ENCODE data around the gene TRPM4.
A peak's percentile ranks its signal among the peaks of the same experiment; 100 is the strongest.
"Not testable (repeated sequence)": the region's sequence is repeated elsewhere in the genome, so short reads cannot be mapped to it uniquely, and the experiment has no call there.

Gene TRPM4

GRCh38 chr19:49157445-49158224 is at the start of gene TRPM4:
Gene TRPM4, plus strand, starts transcription at chr19:49157792. Its CDS starts 75 bp downstream, at chr19:49157867.
- DNase-seq (ENCODE audit: low read depth in 2 of 2) = peak in 1 of 2 donors; percentile 26

GRCh38 chr19:49109051-49109450 is 48.5 kb upstream of the TRPM4 start:
- DNase-seq (ENCODE audit: low read depth in 2 of 2) = no peak

- no peak for DNase-seq (ENCODE audit: low read depth in 2 of 2)
These were observed 47.9 kb upstream of the TRPM4 start for GRCh38 chr19:49109569-49110233.

- no peak for DNase-seq (ENCODE audit: low read depth in 2 of 2)
These were observed 47.0 kb upstream of the TRPM4 start for GRCh38 chr19:49110567-49110966.

GRCh38 chr19:49111218-49111998 is 46.2 kb upstream of the TRPM4 start:
- DNase-seq (ENCODE audit: low read depth in 2 of 2) = no peak

- DNase-seq (ENCODE audit: low read depth in 2 of 2) = peak in 1 of 2 donors; percentile 59
These were observed 43.6 kb upstream of the TRPM4 start, which contains the start of gene LIN7B for GRCh38 chr19:49113762-49114629. Gene LIN7B, plus strand, starts transcription at chr19:49114370. Its CDS starts 35 bp downstream, at chr19:49114405.

GRCh38 chr19:49114630-49115363 is 42.8 kb upstream of the TRPM4 start:
- DNase-seq (ENCODE audit: low read depth in 2 of 2) = peak in 1 of 2 donors; percentile 42

GRCh38 chr19:49116544-49116943 is 41.0 kb upstream of the TRPM4 start:
- no peak for DNase-seq (ENCODE audit: low read depth in 2 of 2)

- no peak for DNase-seq (ENCODE audit: low read depth in 2 of 2)
These were observed 39.7 kb upstream of the TRPM4 start for GRCh38 chr19:49117677-49118564.

GRCh38 chr19:49118565-49119410 is 38.8 kb upstream of the TRPM4 start, which contains the start of gene C19orf73:
Gene C19orf73, minus strand, starts transcription at chr19:49119143. Its CDS starts 121 bp downstream, at chr19:49119022.
- peak; percentile 87 to 93 for DNase-seq (ENCODE audit: low read depth in 2 of 2)

- no peak for DNase-seq (ENCODE audit: low read depth in 2 of 2)
These were observed 37.9 kb upstream of the TRPM4 start, which contains the start of gene PPFIA3 for GRCh38 chr19:49119411-49120324. Gene PPFIA3, plus strand, starts transcription at chr19:49119544. Its CDS starts 8,330 bp downstream, at chr19:49127874.

GRCh38 chr19:49120325-49120683 is 37.3 kb upstream of the TRPM4 start:
- DNase-seq (ENCODE audit: low read depth in 2 of 2) = no peak

GRCh38 chr19:49120868-49121267 is 36.7 kb upstream of the TRPM4 start:
- DNase-seq (ENCODE audit: low read depth in 2 of 2) = no peak

- DNase-seq (ENCODE audit: low read depth in 2 of 2) = not testable (repeated sequence)
These were observed 35.8 kb upstream of the TRPM4 start for GRCh38 chr19:49121841-49122240.

- DNase-seq (ENCODE audit: low read depth in 2 of 2) = not testable (repeated sequence)
These were observed 34.3 kb upstream of the TRPM4 start for GRCh38 chr19:49123285-49123684.

GRCh38 chr19:49125025-49125731 is 32.4 kb upstream of the TRPM4 start:
- DNase-seq (ENCODE audit: low read depth in 2 of 2) = no peak

- no peak for DNase-seq (ENCODE audit: low read depth in 2 of 2)
These were observed 31.0 kb upstream of the TRPM4 start for GRCh38 chr19:49126575-49126974.

All from stimulated activated CD4-positive, alpha-beta T cell treated with anti-CD3 and anti-CD28 coated beads, Interleukin-1b, Interleukin-23, amount 100 ng/mL, for 1 hour (primary cell).